Activated CD4-positive, alpha-beta memory T cell treated with anti-CD3 and anti-CD28 coated beads for 36 hours (primary cell): ENCODE data around the gene ERP29. TPM values are rescaled to one million over a fixed set of nuclear protein-coding genes. Genes with fewer than 3 reads are reported as not detected.

Experiments used
- CTCF ChIA-PET: fragments of 350-600 bp; sonication (Branson Sonifier 250); formaldehyde crosslinking; loops from one replicate; lab custom pipeline; 2021; ENCODE audit warnings: antibody characterized with exemption, inconsistent platforms; lab: Charles Lee
- POLR2A ChIA-PET: fragments of 350-600 bp; sonication (Branson Sonifier 250); formaldehyde crosslinking; loops from one replicate; lab custom pipeline; 2021; ENCODE audit warnings: antibody characterized with exemption; lab: Charles Lee
- DNase-seq: peaks from one replicate; pipeline ENCODE4 v3.0.0-alpha.2; 2020
- H3K27ac Mint-ChIP-seq: one replicate; pipeline ENCODE4 v1.8.0; 2021; ENCODE audit warnings: mixed read lengths
- H3K27me3 Mint-ChIP-seq: one replicate; pipeline ENCODE4 v1.8.0; 2021; ENCODE audit warnings: mixed read lengths
- H3K36me3 Mint-ChIP-seq: one replicate; pipeline ENCODE4 v1.8.0; 2021; ENCODE audit warnings: mixed read lengths
- H3K4me1 Mint-ChIP-seq: one replicate; pipeline ENCODE4 v1.8.0; 2021; ENCODE audit warnings: low read depth, mixed read lengths
- H3K4me3 Mint-ChIP-seq: one replicate; pipeline ENCODE4 v1.8.0; 2021; ENCODE audit warnings: mild to moderate bottlenecking, mixed read lengths
- H3K9me3 Mint-ChIP-seq: one replicate; pipeline ENCODE4 v1.8.0; 2021; ENCODE audit warnings: mixed read lengths
- intact Hi-C: fragments of 100-400 bp; cut with micrococcal nuclease; formaldehyde crosslinking; loops from one replicate; pipeline ENCODE4 v1.15.1; 2023
- microRNA-seq: library from miRNA; unstranded; fragments of <30 nt; microRNA quantifications from one replicate; pipeline ENCODE4 v1.2.0, GENCODE V29; 2022; ENCODE audit warnings: borderline number of aligned reads, borderline microRNAs expressed, borderline replicate concordance
- total RNA-seq, 2 experiments: library from RNA; stranded (reverse); gene quantifications; one replicate each; pipeline ENCODE4 v1.2.3, GENCODE V29; 2021

ERP29 gene
- total RNA-seq, 2 experiments from 2014 or later: 102 to 104 TPM

- H3K36me3 Mint-ChIP-seq: peaks cover 42% of the 10 kb centered on the region
- no peak for DNase-seq
- H3K27me3 Mint-ChIP-seq: no peaks in the 10 kb centered on the region
- no peak overlapping the region for H3K27ac Mint-ChIP-seq
- ChIA-PET CTCF (no interaction called here), POLR2A (interaction anchor here (0.7 kb wide), 1 partner anchor 159 kb away, joined by 3 read pairs; no protein-coding TSS in a partner anchor)
- peaks cover 3% of the 10 kb centered on the region for H3K4me1 Mint-ChIP-seq
- no peak overlapping the region for H3K4me3 Mint-ChIP-seq
- H3K9me3 Mint-ChIP-seq: no peaks in the 10 kb centered on the region
- intact Hi-C loops: no loop called here
Observed at GRCh38 chr12:112049351-112049750, 36.1 kb downstream of the ERP29 start.

GRCh38 chr12:112061137-112061536 is 47.9 kb downstream of the ERP29 start:
- POLR2A ChIA-PET: no interaction called here
- intact Hi-C loops: no loop called here
- H3K27ac Mint-ChIP-seq: peak overlapping the region; percentile 13
- no peak for DNase-seq
- H3K9me3 Mint-ChIP-seq: no peaks in the 10 kb centered on the region
- CTCF ChIA-PET: no interaction called here
- H3K36me3 Mint-ChIP-seq: peaks cover 38% of the 10 kb centered on the region
- no peak overlapping the region for H3K4me3 Mint-ChIP-seq
- H3K4me1 Mint-ChIP-seq: no peaks in the 10 kb centered on the region
- H3K27me3 Mint-ChIP-seq: no peaks in the 10 kb centered on the region

GRCh38 chr12:112063273-112063672 is 50.0 kb downstream of the ERP29 start:
- no peak overlapping the region for H3K27ac Mint-ChIP-seq
- no peak overlapping the region for H3K4me3 Mint-ChIP-seq
- CTCF ChIA-PET: no interaction called here
- DNase-seq: no peak
- intact Hi-C loops: no loop called here
- H3K4me1 Mint-ChIP-seq: no peaks in the 10 kb centered on the region
- peaks cover 39% of the 10 kb centered on the region for H3K36me3 Mint-ChIP-seq
- no peaks in the 10 kb centered on the region for H3K9me3 Mint-ChIP-seq
- H3K27me3 Mint-ChIP-seq: no peaks in the 10 kb centered on the region
- POLR2A ChIA-PET: no interaction called here

GRCh38 chr12:112066566-112066965 is 53.3 kb downstream of the ERP29 start:
- intact Hi-C loops: no loop called here
- Mint-ChIP-seq H3K9me3 (no peaks in the 10 kb centered on the region), H3K4me1 (no peaks in the 10 kb centered on the region), H3K27me3 (no peaks in the 10 kb centered on the region), H3K4me3 (no peak overlapping the region), H3K27ac (peak overlapping the region; percentile 38), H3K36me3 (peaks cover 49% of the 10 kb centered on the region)
- ChIA-PET CTCF (interaction anchor here (1.1 to 1.6 kb wide), 2 partner anchors 52 to 321 kb away, joined by 3 read pairs; no protein-coding TSS in a partner anchor), POLR2A (no interaction called here)
- no peak for DNase-seq

Small RNAs within 50 kb of the gene (microRNA-seq; reads per million reads assigned to microRNA genes)
- gene MIR3657: not detected

Other genes with a start within 250 kb of the ERP29 start
- gene ALDH2, start 246.5 kb upstream of the ERP29 start, total RNA-seq: 1 to 10 TPM; 1.9 to 3.1 TPM
- gene MAPKAPK5, start 171.2 kb upstream of the ERP29 start, total RNA-seq: 10 to 100 TPM; 53.7 to 53.9 TPM
- gene TMEM116, start 261 bp upstream of the ERP29 start, total RNA-seq: 10 to 100 TPM; 14.0 to 17.1 TPM
- 10 to 100 TPM; 41.7 to 43.3 TPM for gene NAA25, start 95.4 kb downstream of the ERP29 start, total RNA-seq
- gene TRAFD1, start 112.1 kb downstream of the ERP29 start, total RNA-seq: 10 to 100 TPM; 56.4 to 61.8 TPM